T-cell (primary cell): ENCODE data around the gene PMS1. TPM values are rescaled to one million over a fixed set of nuclear protein-coding genes. Genes with fewer than 3 reads are reported as not detected.

Experiments
- ATAC-seq, 4 experiments: fragments of 200-7000 bp in 3 of 4; fragments of 150-1000 bp in 1 of 4; cut with Tn5 transposase; replicated peaks in 1 of 4; 1 replicate in 3 of 4; 2 replicates in 1 of 4; pipeline ENCODE4 v1.10.0; 2021; ENCODE audit warnings: moderate library complexity in 3 of 4, mild to moderate bottlenecking in 2 of 4, moderate number of reproducible peaks in 1 of 4
- CTCF ChIA-PET, 2 donors: fragments of 300-600 bp; sonication (Branson Sonifier 250); formaldehyde crosslinking; loops; one replicate each; lab custom pipeline; 2022; ENCODE audit warnings: antibody characterized with exemption in 2 of 2; lab: Charles Lee
- POLR2A ChIA-PET, 2 donors: fragments of 300-600 bp; sonication (Branson Sonifier 250); formaldehyde crosslinking; loops; one replicate each; lab custom pipeline; 2022; ENCODE audit warnings: antibody characterized with exemption in 2 of 2; lab: Charles Lee
- DNase-seq, 35 experiments: peaks; one replicate each; pipeline versions ENCODE4 v3.0.0 to v3.0.0-alpha.2; 2013 to 2023
- H3K27ac ChIP-seq: one replicate; pipeline ENCODE4 v1.5.1; 2013; ENCODE audit warnings: low read length
- H3K27me3 ChIP-seq, 2 experiments: replicated peaks in 1 of 2; 1 replicate in 1 of 2; 2 replicates in 1 of 2; pipeline versions ENCODE4 v1.6.1 to v1.7.0; 2013; ENCODE audit warnings: low read length in 1 of 2, mixed read lengths in 1 of 2; ENCODE audit not compliant: control insufficient read depth in 2 of 2, insufficient read depth in 2 of 2; ENCODE audit errors: extremely low read depth in 1 of 2
- H3K36me3 ChIP-seq, 2 donors: 1 replicate in 1 of 2; 2 replicates in 1 of 2; pipeline versions ENCODE4 v1.6.1 to v1.7.0; 2013; ENCODE audit warnings: low read length in 1 of 2; ENCODE audit not compliant: control insufficient read depth in 2 of 2, insufficient read depth in 1 of 2; ENCODE audit errors: extremely low read depth in 1 of 2
- H3K4me1 ChIP-seq, 2 experiments: 1 replicate in 1 of 2; 2 replicates in 1 of 2; pipeline versions ENCODE4 v1.6.1 to v1.7.0; 2013; ENCODE audit warnings: low read length in 2 of 2, mixed read lengths in 1 of 2; ENCODE audit not compliant: insufficient read depth in 2 of 2, control insufficient read depth in 1 of 2; ENCODE audit errors: extremely low read depth in 1 of 2
- H3K4me3 ChIP-seq, 2 donors: 1 replicate in 1 of 2; 2 replicates in 1 of 2; pipeline versions ENCODE4 v1.5.1 to v1.7.0; 2013; ENCODE audit warnings: mild to moderate bottlenecking in 2 of 2, low read length in 1 of 2, moderate library complexity in 1 of 2; ENCODE audit not compliant: control insufficient read depth in 1 of 2; ENCODE audit errors: extremely low read depth in 1 of 2
- H3K9me3 ChIP-seq: 2 replicates; pipeline ENCODE4 v1.7.0; 2013
- H3K27ac Mint-ChIP-seq, 2 donors: one replicate each; pipeline ENCODE4 v1.8.0; 2020 to 2021; ENCODE audit warnings: mild to moderate bottlenecking in 2 of 2, mixed read lengths in 2 of 2
- H3K27me3 Mint-ChIP-seq, 2 donors: one replicate each; pipeline ENCODE4 v1.8.0; 2021 to 2022; ENCODE audit warnings: mixed read lengths in 2 of 2
- H3K36me3 Mint-ChIP-seq: one replicate; pipeline ENCODE4 v1.8.0; 2021; ENCODE audit warnings: mixed read lengths
- H3K4me1 Mint-ChIP-seq, 3 donors: one replicate each; pipeline ENCODE4 v1.8.0; 2020 to 2022; ENCODE audit warnings: mixed read lengths in 3 of 3, mild to moderate bottlenecking in 1 of 3
- H3K4me3 Mint-ChIP-seq, 3 donors: one replicate each; pipeline ENCODE4 v1.8.0; 2020 to 2022; ENCODE audit warnings: mild to moderate bottlenecking in 3 of 3, mixed read lengths in 3 of 3, moderate library complexity in 3 of 3
- H3K9me3 Mint-ChIP-seq, 3 donors: one replicate each; pipeline ENCODE4 v1.8.0; 2020 to 2022; ENCODE audit warnings: mixed read lengths in 3 of 3
- WGBS: methylation state at CpG from one replicate; pipeline ENCODE4 v1.1.5; 2013; ENCODE audit warnings: missing lambda C conversion rate; ENCODE audit not compliant: insufficient coverage; 5-methylcytosine and 5-hydroxymethylcytosine counted together
- total RNA-seq, 35 experiments: library from RNA in 6 of 35; stranded (reverse) in 6 of 35; fragments of 120-200 nt in 1 of 35; gene quantifications; one replicate each; pipeline versions ENCODE4 v1.2.1 to v1.2.4 and lab custom pipeline; 2013 to 2026

PMS1 gene
- total RNA-seq, 5 donors from 2014 or later (not counting 1 experiment from before 2014, with no cell fraction given) = 23.1 to 30.9 (median 24.8) TPM

- Histone ChIP-seq H3K4me1 (no peaks in the 10 kb centered on the region), H3K36me3 (peaks cover 0 to 12% of the 10 kb centered on the region in 2 donors), H3K9me3 (no peaks in the 10 kb centered on the region), H3K27ac (no peak overlapping the region), H3K4me3 (no peak overlapping the region), H3K27me3 (no peaks in the 10 kb centered on the region)
- ATAC-seq (no peak), DNase-seq (no peak)
- ChIA-PET CTCF (interaction anchor here in 1 of 2 donors (0.6 kb wide), 1 partner anchor 60 kb away, joined by 3 read pairs; the partner anchor contains the start of gene OSGEPL1), POLR2A (no interaction called here)
- 98% methylated on average over 23 of the region's 33 CpGs for WGBS
- H3K4me1 Mint-ChIP-seq = peaks cover 0 to 7% (median 0%) of the 10 kb centered on the region in 3 donors
- H3K4me3 Mint-ChIP-seq = no peak overlapping the region
- no peak overlapping the region for H3K27ac Mint-ChIP-seq
- H3K9me3 Mint-ChIP-seq = no peaks in the 10 kb centered on the region
- peaks cover 31% of the 10 kb centered on the region for H3K36me3 Mint-ChIP-seq
- no peaks in the 10 kb centered on the region for H3K27me3 Mint-ChIP-seq
Measured at GRCh38 chr2:189821953-189822748, 37.9 kb downstream of the PMS1 start.

- ATAC-seq (no peak), DNase-seq (no peak)
- Mint-ChIP-seq H3K4me3 (no peak overlapping the region), H3K27me3 (no peaks in the 10 kb centered on the region), H3K4me1 (no peaks in the 10 kb centered on the region), H3K9me3 (no peaks in the 10 kb centered on the region), H3K27ac (no peak overlapping the region), H3K36me3 (peaks cover 24% of the 10 kb centered on the region)
- no peaks in the 10 kb centered on the region for H3K9me3 ChIP-seq
- ChIA-PET CTCF (interaction anchor here in 1 of 2 donors (0.6 kb wide), 1 partner anchor 62 kb away, joined by 3 read pairs; no protein-coding TSS in a partner anchor), POLR2A (no interaction called here)
- H3K4me3 ChIP-seq = no peak overlapping the region
- H3K4me1 ChIP-seq = no peaks in the 10 kb centered on the region
- H3K27ac ChIP-seq = no peak overlapping the region
- no peaks in the 10 kb centered on the region for H3K27me3 ChIP-seq
- no CpG with 5 or more reads among the region's 3 CpGs for WGBS
- peaks cover 0 to 4% of the 10 kb centered on the region in 2 donors for H3K36me3 ChIP-seq
Measured at GRCh38 chr2:189824694-189825396, 40.6 kb downstream of the PMS1 start.

GRCh38 chr2:189826039-189826438 is 41.8 kb downstream of the PMS1 start:
- Mint-ChIP-seq H3K4me1 (no peaks in the 10 kb centered on the region), H3K36me3 (peaks cover 23% of the 10 kb centered on the region), H3K27ac (no peak overlapping the region), H3K27me3 (no peaks in the 10 kb centered on the region), H3K4me3 (no peak overlapping the region), H3K9me3 (no peaks in the 10 kb centered on the region)
- ChIA-PET CTCF (no interaction called here), POLR2A (interaction anchor here in 1 of 2 donors (0.6 kb wide), 1 partner anchor 532 kb away, joined by 3 read pairs; no protein-coding TSS in a partner anchor)
- no peak overlapping the region for H3K4me3 ChIP-seq
- no peak for DNase-seq
- no peaks in the 10 kb centered on the region for H3K9me3 ChIP-seq
- no peak overlapping the region for H3K27ac ChIP-seq
- ATAC-seq = no peak
- WGBS = no CpG with 5 or more reads among the region's 5 CpGs
- no peaks in the 10 kb centered on the region for H3K27me3 ChIP-seq
- no peaks in the 10 kb centered on the region for H3K4me1 ChIP-seq
- H3K36me3 ChIP-seq = no peaks in the 10 kb centered on the region

GRCh38 chr2:189829102-189829833 is 45.0 kb downstream of the PMS1 start:
- ChIA-PET POLR2A (no interaction called here), CTCF (no interaction called here)
- Histone ChIP-seq H3K4me1 (no peaks in the 10 kb centered on the region), H3K36me3 (no peaks in the 10 kb centered on the region), H3K27me3 (no peaks in the 10 kb centered on the region), H3K4me3 (no peak overlapping the region), H3K27ac (no peak overlapping the region), H3K9me3 (no peaks in the 10 kb centered on the region)
- no peaks in the 10 kb centered on the region for H3K4me1 Mint-ChIP-seq
- no peaks in the 10 kb centered on the region for H3K27me3 Mint-ChIP-seq
- ATAC-seq (no peak), DNase-seq (no peak)
- no peak overlapping the region for H3K4me3 Mint-ChIP-seq
- no peaks in the 10 kb centered on the region for H3K9me3 Mint-ChIP-seq
- peaks cover 34% of the 10 kb centered on the region for H3K36me3 Mint-ChIP-seq
- no peak overlapping the region for H3K27ac Mint-ChIP-seq
- 100% methylated on average over 2 of the region's 4 CpGs for WGBS

GRCh38 chr2:189830510-189830909 is 46.3 kb downstream of the PMS1 start:
- Histone ChIP-seq H3K9me3 (no peaks in the 10 kb centered on the region), H3K4me3 (no peak overlapping the region), H3K27me3 (no peaks in the 10 kb centered on the region), H3K27ac (no peak overlapping the region), H3K36me3 (no peaks in the 10 kb centered on the region), H3K4me1 (no peaks in the 10 kb centered on the region)
- ChIA-PET POLR2A (no interaction called here), CTCF (no interaction called here)
- WGBS = no CpG with 5 or more reads among the region's 1 CpG
- Mint-ChIP-seq H3K27ac (no peak overlapping the region), H3K4me1 (no peaks in the 10 kb centered on the region), H3K27me3 (no peaks in the 10 kb centered on the region), H3K36me3 (peaks cover 34% of the 10 kb centered on the region), H3K4me3 (no peak overlapping the region), H3K9me3 (no peaks in the 10 kb centered on the region)
- no peak for ATAC-seq
- DNase-seq = no peak

- no peaks in the 10 kb centered on the region for H3K9me3 ChIP-seq
- no peak overlapping the region for H3K4me3 Mint-ChIP-seq
- no peak overlapping the region for H3K4me3 ChIP-seq
- no peaks in the 10 kb centered on the region for H3K9me3 Mint-ChIP-seq
- H3K27ac Mint-ChIP-seq = no peak overlapping the region
- POLR2A ChIA-PET = no interaction called here
- H3K36me3 ChIP-seq = no peaks in the 10 kb centered on the region
- peaks cover 33% of the 10 kb centered on the region for H3K36me3 Mint-ChIP-seq
- 97% methylated on average over 3 of the region's 3 CpGs for WGBS
- no peaks in the 10 kb centered on the region for H3K27me3 Mint-ChIP-seq
- no peaks in the 10 kb centered on the region for H3K4me1 ChIP-seq
- CTCF ChIA-PET = no interaction called here
- no peak overlapping the region for H3K27ac ChIP-seq
- peaks cover 0 to 3% (median 0%) of the 10 kb centered on the region in 3 donors for H3K4me1 Mint-ChIP-seq
- no peak for ATAC-seq
- H3K27me3 ChIP-seq = no peaks in the 10 kb centered on the region
- DNase-seq = no peak
Measured at GRCh38 chr2:189834059-189834458, 49.8 kb downstream of the PMS1 start.
